ENCODE data around the gene RCN2.

Gene RCN2

DNA sequence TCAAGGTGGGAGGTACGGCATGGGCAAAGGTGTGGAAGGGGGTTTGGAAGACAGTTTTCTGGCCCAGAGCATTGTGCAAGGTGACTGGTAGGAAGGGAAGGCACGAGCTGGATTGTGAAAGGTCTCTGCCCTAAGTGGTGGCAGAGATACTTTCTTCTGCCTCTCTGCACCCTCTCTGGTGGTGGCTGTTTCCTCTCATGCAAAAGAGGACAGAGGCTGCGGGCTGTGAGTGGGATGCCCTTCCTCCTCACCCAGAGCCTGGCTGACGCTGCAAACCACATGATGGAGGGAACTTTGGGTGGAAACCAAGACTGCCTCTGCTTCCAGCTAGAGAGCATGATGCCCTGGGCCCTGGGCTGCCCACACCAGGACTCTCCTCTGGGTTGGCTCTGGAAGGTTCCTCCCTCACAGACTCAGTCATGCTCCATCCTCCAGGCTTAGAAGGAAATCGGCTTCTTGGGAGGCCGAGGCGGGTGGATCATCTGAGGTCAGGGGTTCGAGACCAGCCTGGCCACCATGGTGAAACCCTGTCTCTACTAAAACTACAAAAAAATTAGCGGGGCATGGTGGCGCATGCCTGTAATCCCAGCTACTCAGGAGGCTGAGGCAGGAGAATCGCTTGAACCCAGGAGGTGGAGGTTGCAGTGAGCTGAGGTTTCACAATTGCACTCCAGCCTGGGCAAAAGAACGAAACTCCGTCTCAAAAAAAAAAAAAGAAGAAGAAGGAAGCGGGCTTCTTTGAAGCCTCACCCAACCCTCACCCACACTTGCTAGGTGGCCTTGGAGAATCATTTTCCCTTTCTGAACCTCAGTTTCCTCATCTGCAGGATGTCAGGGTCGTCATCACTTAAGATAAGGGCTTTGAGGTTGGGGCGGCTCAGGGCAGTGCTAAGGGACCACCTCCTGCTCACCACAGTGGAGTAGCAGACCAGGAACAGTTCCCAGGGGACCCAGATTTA lies 71.7 kb downstream of the RCN2 start:
- TF ChIP-seq, protein P1, sequence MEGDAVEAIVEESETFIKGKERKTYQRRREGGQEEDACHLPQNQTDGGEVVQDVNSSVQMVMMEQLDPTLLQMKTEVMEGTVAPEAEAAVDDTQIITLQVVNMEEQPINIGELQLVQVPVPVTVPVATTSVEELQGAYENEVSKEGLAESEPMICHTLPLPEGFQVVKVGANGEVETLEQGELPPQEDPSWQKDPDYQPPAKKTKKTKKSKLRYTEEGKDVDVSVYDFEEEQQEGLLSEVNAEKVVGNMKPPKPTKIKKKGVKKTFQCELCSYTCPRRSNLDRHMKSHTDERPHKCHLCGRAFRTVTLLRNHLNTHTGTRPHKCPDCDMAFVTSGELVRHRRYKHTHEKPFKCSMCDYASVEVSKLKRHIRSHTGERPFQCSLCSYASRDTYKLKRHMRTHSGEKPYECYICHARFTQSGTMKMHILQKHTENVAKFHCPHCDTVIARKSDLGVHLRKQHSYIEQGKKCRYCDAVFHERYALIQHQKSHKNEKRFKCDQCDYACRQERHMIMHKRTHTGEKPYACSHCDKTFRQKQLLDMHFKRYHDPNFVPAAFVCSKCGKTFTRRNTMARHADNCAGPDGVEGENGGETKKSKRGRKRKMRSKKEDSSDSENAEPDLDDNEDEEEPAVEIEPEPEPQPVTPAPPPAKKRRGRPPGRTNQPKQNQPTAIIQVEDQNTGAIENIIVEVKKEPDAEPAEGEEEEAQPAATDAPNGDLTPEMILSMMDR (conservative IDR thresholded peaks at IDR 0.05; ENCODE audit: low read depth, low read length), result no peak
- H3K4me3 ChIP-seq (ENCODE audit: low read length), result no peak overlapping the region
- no peak for DNase-seq (ENCODE audit: low read depth)

Measured in retinal pigment epithelial cell (primary cell).